Mammary epithelial cell (primary cell): ENCODE measurements around the gene LHFPL3.

ENCODE experiments used
- EZH2 ChIP-seq: IDR thresholded peaks from 2 replicates; pipeline ENCODE4 v1.6.1; 2012; ENCODE audit warnings: low read length, inconsistent platforms, borderline replicate concordance
- TF ChIP-seq, protein P1 (sequence below), 2 donors: IDR thresholded peaks in 1 of 2; conservative IDR thresholded peaks in 1 of 2; 2 replicates each; pipeline ENCODE4 v1.5.1; 2011 to 2012; ENCODE audit warnings: inconsistent platforms in 2 of 2, low read length in 2 of 2, mild to moderate bottlenecking in 2 of 2, control low read depth in 1 of 2, low read depth in 1 of 2; ENCODE audit not compliant: insufficient read depth in 1 of 2; ENCODE audit errors: extremely low read depth in 1 of 2

DNA sequence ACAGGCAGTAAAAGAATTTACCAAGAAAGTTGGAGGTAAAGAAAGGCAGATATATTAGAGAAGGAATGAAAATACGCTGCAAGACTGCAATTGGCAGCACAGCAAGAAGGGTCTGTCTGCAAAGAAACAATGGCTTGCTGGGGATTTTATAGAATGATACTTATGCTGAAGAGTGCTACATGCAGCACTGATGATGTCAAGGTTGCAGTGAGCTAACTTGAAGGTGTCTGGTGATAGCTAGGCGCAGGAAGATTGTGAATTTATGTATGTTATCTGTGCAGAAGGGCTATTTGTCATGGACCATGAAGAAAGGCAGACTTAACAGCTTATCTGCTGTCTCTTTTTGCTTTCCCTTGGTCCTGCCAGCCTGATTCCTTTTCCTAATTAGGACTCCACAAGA, 366.3 kb downstream of the LHFPL3 start:
- TF ChIP-seq, protein P1, sequence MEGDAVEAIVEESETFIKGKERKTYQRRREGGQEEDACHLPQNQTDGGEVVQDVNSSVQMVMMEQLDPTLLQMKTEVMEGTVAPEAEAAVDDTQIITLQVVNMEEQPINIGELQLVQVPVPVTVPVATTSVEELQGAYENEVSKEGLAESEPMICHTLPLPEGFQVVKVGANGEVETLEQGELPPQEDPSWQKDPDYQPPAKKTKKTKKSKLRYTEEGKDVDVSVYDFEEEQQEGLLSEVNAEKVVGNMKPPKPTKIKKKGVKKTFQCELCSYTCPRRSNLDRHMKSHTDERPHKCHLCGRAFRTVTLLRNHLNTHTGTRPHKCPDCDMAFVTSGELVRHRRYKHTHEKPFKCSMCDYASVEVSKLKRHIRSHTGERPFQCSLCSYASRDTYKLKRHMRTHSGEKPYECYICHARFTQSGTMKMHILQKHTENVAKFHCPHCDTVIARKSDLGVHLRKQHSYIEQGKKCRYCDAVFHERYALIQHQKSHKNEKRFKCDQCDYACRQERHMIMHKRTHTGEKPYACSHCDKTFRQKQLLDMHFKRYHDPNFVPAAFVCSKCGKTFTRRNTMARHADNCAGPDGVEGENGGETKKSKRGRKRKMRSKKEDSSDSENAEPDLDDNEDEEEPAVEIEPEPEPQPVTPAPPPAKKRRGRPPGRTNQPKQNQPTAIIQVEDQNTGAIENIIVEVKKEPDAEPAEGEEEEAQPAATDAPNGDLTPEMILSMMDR (conservative IDR thresholded peaks at IDR 0.05 in 1 of 2, IDR thresholded peaks at IDR 0.05 in 1 of 2; ENCODE audit: extremely low read depth in 1 of 2, insufficient read depth in 1 of 2, low read depth in 1 of 2, low read length in 2 of 2): no peak
- no peak for TF ChIP-seq EZH2
